Parathyroid adenoma (tissue), 2 donors: ENCODE results near the gene ALDH4A1.

Source experiments
- H2AFZ ChIP-seq: fragments of 300-600 bp; sonication (generic); one replicate; pipeline ENCODE4 v1.7.0; 2017; ENCODE audit warnings: antibody characterized with exemption, mild to moderate bottlenecking
- H3K27ac ChIP-seq: fragments of 300-600 bp; sonication (generic); one replicate; pipeline ENCODE4 v1.7.0; 2017
- H3K27me3 ChIP-seq: fragments of 300-600 bp; sonication (generic); one replicate; pipeline ENCODE4 v1.7.0; 2017; ENCODE audit warnings: low read length; ENCODE audit not compliant: control insufficient read depth, insufficient read depth
- H3K36me3 ChIP-seq: fragments of 300-600 bp; sonication (generic); one replicate; pipeline ENCODE4 v1.7.0; 2017; ENCODE audit warnings: low read length; ENCODE audit not compliant: control insufficient read depth, insufficient read depth
- H3K4me1 ChIP-seq: fragments of 300-600 bp; sonication (generic); one replicate; pipeline ENCODE4 v1.7.0; 2017; ENCODE audit warnings: control low read depth
- H3K4me2 ChIP-seq: fragments of 300-600 bp; sonication (generic); one replicate; pipeline ENCODE4 v1.7.0; 2017; ENCODE audit warnings: low read length
- H3K4me3 ChIP-seq: fragments of 300-600 bp; sonication (generic); one replicate; pipeline ENCODE4 v1.7.0; 2017; ENCODE audit warnings: low read depth, low read length
- H3K79me2 ChIP-seq: fragments of 300-600 bp; sonication (generic); one replicate; pipeline ENCODE4 v1.7.0; 2017; ENCODE audit warnings: control low read depth
- H3K9ac ChIP-seq: fragments of 300-600 bp; sonication (generic); one replicate; pipeline ENCODE4 v1.7.0; 2017; ENCODE audit warnings: mild to moderate bottlenecking
- H3K9me3 ChIP-seq: fragments of 300-600 bp; sonication (generic); one replicate; pipeline ENCODE4 v1.7.0; 2017; ENCODE audit warnings: low read length; ENCODE audit not compliant: control insufficient read depth
- CTCF ChIP-seq: fragments of 300-600 bp; sonication (generic); IDR thresholded peaks from one replicate; pipeline ENCODE4 v1.7.0; 2017; ENCODE audit warnings: antibody characterized with exemption, mild to moderate bottlenecking
- donor health status: primary hyperparathyroidism.

ALDH4A1 gene

DNA sequence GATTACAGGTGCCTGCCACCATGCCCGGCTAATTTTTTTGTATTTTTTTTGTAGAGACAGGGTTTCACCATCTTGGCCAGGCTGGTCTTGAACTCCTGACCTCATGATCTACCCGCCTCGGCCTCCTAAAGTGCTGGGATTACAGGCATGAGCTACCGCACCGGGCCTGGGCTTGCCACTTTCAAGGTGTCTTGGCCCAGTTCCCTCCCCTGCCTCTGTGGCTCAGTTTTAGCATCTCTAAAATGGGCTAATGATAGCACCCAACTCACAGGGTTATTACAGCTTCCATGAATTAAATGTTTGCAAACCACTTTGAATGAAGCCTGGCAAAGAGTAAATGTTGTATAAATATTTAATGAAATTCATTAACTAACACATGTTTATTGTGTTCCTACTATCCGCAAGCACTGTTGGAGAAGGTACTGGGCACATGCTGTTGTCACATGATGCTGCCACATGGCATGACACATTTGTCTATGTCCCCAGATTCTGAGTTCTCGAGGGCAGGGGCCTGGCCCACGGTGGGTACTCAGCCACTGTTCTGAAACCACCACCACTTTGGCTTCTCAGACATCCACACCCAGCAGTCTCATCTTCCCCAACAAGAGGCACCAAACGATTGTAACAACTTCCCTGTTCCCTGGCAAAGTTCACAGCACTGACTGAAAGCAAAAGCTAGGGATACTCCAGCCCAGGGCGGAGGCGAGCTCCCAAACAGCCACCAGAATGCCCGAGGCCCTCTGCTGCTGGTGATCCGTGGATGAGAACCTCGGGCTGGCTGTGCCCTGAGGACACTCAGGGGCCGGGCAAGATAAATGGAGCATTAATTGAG, 44.4 kb upstream of the ALDH4A1 start:
- Histone ChIP-seq H3K4me2 (no peak overlapping the region), H3K9me3 (no peaks in the 10 kb centered on the region), H3K9ac (no peak overlapping the region), H3K4me3 (no peak overlapping the region), H3K27ac (no peak overlapping the region), H3K27me3 (no peaks in the 10 kb centered on the region), H2AFZ (no peak overlapping the region), H3K4me1 (peaks cover 31% of the 10 kb centered on the region), H3K36me3 (no peaks in the 10 kb centered on the region), H3K79me2 (peaks cover 55% of the 10 kb centered on the region)
- TF ChIP-seq CTCF = no peak

DNA sequence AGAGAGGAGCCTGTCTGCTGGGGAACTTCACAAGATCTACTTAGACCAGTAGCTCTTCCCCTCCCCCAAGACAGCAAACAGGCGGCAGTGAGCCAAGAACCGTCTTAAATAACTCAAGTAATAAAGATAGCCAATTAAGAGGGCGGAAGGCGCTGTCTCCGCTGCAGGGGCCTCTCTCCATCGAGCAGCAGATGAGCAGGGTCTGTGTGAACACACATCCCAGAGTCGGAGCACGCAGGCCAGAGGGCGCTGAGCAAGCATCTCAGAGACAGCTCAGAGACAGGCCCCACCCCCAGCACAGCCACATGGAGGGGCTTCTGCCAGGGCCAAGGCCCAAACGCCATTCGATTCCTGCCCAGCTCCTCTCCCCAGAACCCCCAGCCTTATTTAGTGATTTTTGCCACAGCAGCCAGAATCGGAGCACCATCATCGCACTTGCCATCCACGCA, 43.1 kb upstream of the ALDH4A1 start:
- Histone ChIP-seq H3K79me2 (peaks cover 63% of the 10 kb centered on the region), H3K36me3 (no peaks in the 10 kb centered on the region), H3K4me1 (peaks cover 34% of the 10 kb centered on the region), H3K27ac (no peak overlapping the region), H3K4me2 (no peak overlapping the region), H3K4me3 (no peak overlapping the region), H3K9me3 (no peaks in the 10 kb centered on the region), H3K27me3 (no peaks in the 10 kb centered on the region), H3K9ac (no peak overlapping the region), H2AFZ (no peak overlapping the region)
- no peak for TF ChIP-seq CTCF

DNA sequence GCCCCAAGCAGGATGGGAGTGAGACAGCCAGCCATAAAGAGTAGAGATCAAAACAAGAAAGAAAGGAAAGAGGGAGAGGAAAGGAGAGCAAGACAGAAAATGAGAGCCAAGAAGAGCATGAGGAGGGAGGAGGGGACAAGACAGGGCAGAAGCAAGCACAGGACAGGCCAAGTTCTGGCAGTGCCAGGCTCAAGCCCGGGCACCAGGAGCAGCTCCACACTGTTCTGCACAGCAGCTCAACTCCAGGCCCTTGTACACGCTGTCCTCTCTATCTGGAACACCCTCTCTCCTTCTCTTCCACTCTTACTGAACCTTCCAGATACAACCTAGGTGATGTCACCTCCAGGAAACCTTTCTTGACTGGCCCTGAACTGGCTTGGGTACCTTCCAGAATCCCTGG, 42.5 kb upstream of the ALDH4A1 start:
- Histone ChIP-seq H3K27me3 (no peaks in the 10 kb centered on the region), H3K4me3 (no peak overlapping the region), H3K36me3 (no peaks in the 10 kb centered on the region), H3K4me1 (peaks cover 34% of the 10 kb centered on the region), H3K4me2 (no peak overlapping the region), H3K79me2 (peaks cover 64% of the 10 kb centered on the region), H2AFZ (no peak overlapping the region), H3K27ac (no peak overlapping the region), H3K9ac (no peak overlapping the region), H3K9me3 (no peaks in the 10 kb centered on the region)
- no peak for TF ChIP-seq CTCF

GRCh38 chr1:18943914-18944572, 41.7 kb upstream of the ALDH4A1 start:
- no peak overlapping the region for H3K9ac ChIP-seq
- no peak overlapping the region for H2AFZ ChIP-seq
- no peaks in the 10 kb centered on the region for H3K36me3 ChIP-seq
- H3K27me3 ChIP-seq = no peaks in the 10 kb centered on the region
- H3K4me3 ChIP-seq = no peak overlapping the region
- no peak overlapping the region for H3K27ac ChIP-seq
- peaks cover 30% of the 10 kb centered on the region for H3K4me1 ChIP-seq
- no peak overlapping the region for H3K4me2 ChIP-seq
- no peak for TF ChIP-seq CTCF
- peaks cover 71% of the 10 kb centered on the region for H3K79me2 ChIP-seq
- no peaks in the 10 kb centered on the region for H3K9me3 ChIP-seq
